Loucy (cell line): Measurements from ENCODE around the gene CNKSR3.

ENCODE experiments used
- CTCF ChIP-seq: fragments of 200-600 bp; sonication (generic); conservative IDR thresholded peaks from 2 replicates; pipeline ENCODE4 v1.5.1; 2014; ENCODE audit warnings: mild to moderate bottlenecking, antibody characterized with exemption, low read length
- EZH2phosphoT487 ChIP-seq: fragments of 200-600 bp; IDR thresholded peaks from 2 replicates; pipeline ENCODE4 v1.6.1; 2018; ENCODE audit warnings: antibody characterized with exemption, mild to moderate bottlenecking, moderate library complexity, borderline replicate concordance

GRCh38 chr6:154370545-154370944 lies 139.9 kb downstream of the CNKSR3 start:
- TF ChIP-seq CTCF (peak; percentile 64), EZH2phosphoT487 (no peak)
